IPS-15b (cell line): ENCODE results near the gene MYL6.
A peak's percentile ranks its signal among the peaks of the same experiment; 100 is the strongest.
"Not testable (repeated sequence)": the region's sequence is repeated elsewhere in the genome, so short reads cannot be mapped to it uniquely, and the experiment has no call there.

Experiments used
- H3K27me3 ChIP-seq: one replicate; pipeline ENCODE4 v1.6.1; 2013; ENCODE audit warnings: low read length; ENCODE audit not compliant: control insufficient read depth, insufficient read depth
- H3K36me3 ChIP-seq: one replicate; pipeline ENCODE4 v1.6.1; 2013; ENCODE audit warnings: low read length; ENCODE audit not compliant: control insufficient read depth, insufficient read depth
- H3K4me1 ChIP-seq: one replicate; pipeline ENCODE4 v1.6.1; 2013; ENCODE audit warnings: mild to moderate bottlenecking, low read length; ENCODE audit not compliant: control insufficient read depth, insufficient read depth
- H3K4me3 ChIP-seq: one replicate; pipeline ENCODE4 v1.5.1; 2013; ENCODE audit warnings: low read depth, low read length
- H3K9ac ChIP-seq: one replicate; pipeline ENCODE4 v1.6.1; 2013; ENCODE audit warnings: low read depth, mild to moderate bottlenecking, low read length
- H3K9me3 ChIP-seq: one replicate; pipeline ENCODE4 v1.6.1; 2013; ENCODE audit warnings: mild to moderate bottlenecking, low read length; ENCODE audit not compliant: control insufficient read depth, insufficient read depth

The MYL6 gene

GRCh38 chr12:56158029-56158925 lies at the start of gene MYL6:
Gene MYL6, plus strand, starts transcription at chr12:56158359. Its CDS starts 43 bp downstream, at chr12:56158402.
- H3K27me3 ChIP-seq, result no peaks in the 10 kb centered on the region
- peaks cover 21% of the 10 kb centered on the region for H3K4me1 ChIP-seq
- peaks cover 48% of the 10 kb centered on the region for H3K36me3 ChIP-seq
- no peaks in the 10 kb centered on the region for H3K9me3 ChIP-seq
- H3K4me3 ChIP-seq, result peak within 1 kb of the TSS; percentile 98
- peak within 1 kb of the TSS; percentile 96 for H3K9ac ChIP-seq

- Histone ChIP-seq H3K9ac (no peak overlapping the region), H3K4me3 (no peak overlapping the region), H3K9me3 (no peaks in the 10 kb centered on the region), H3K36me3 (peaks cover 44% of the 10 kb centered on the region), H3K4me1 (peaks cover 8% of the 10 kb centered on the region), H3K27me3 (no peaks in the 10 kb centered on the region)
Measured at GRCh38 chr12:56110571-56110970, 47.6 kb upstream of the MYL6 start.

- H3K36me3 ChIP-seq, result peaks cover 30% of the 10 kb centered on the region
Measured at GRCh38 chr12:56114084-56114483, 44.1 kb upstream of the MYL6 start.

GRCh38 chr12:56115329-56115728 lies 42.8 kb upstream of the MYL6 start:
- H3K36me3 ChIP-seq, result peaks cover 18% of the 10 kb centered on the region

More at GRCh38 chr12:56114084-56114483, 44.1 kb upstream of the MYL6 start:
- H3K9ac ChIP-seq, result no peak overlapping the region
- no peak overlapping the region for H3K4me3 ChIP-seq
- no peaks in the 10 kb centered on the region for H3K9me3 ChIP-seq
- no peaks in the 10 kb centered on the region for H3K27me3 ChIP-seq
- H3K4me1 ChIP-seq, result peaks cover 3% of the 10 kb centered on the region

GRCh38 chr12:56116267-56117081 lies 41.7 kb upstream of the MYL6 start, which contains the start of gene RPL41:
Gene RPL41, plus strand, starts transcription at chr12:56116633.
- Histone ChIP-seq H3K4me3 (peak within 1 kb of the TSS; percentile 95), H3K9me3 (no peaks in the 10 kb centered on the region), H3K9ac (peak within 1 kb of the TSS; percentile 95), H3K4me1 (peaks cover 9% of the 10 kb centered on the region), H3K36me3 (peaks cover 12% of the 10 kb centered on the region), H3K27me3 (no peaks in the 10 kb centered on the region)

More at GRCh38 chr12:56115329-56115728, 42.8 kb upstream of the MYL6 start:
- peaks cover 9% of the 10 kb centered on the region for H3K4me1 ChIP-seq
- peak overlapping the region; percentile 95 for H3K4me3 ChIP-seq
- peak overlapping the region; percentile 51 for H3K9ac ChIP-seq
- H3K27me3 ChIP-seq, result no peaks in the 10 kb centered on the region
- no peaks in the 10 kb centered on the region for H3K9me3 ChIP-seq

- H3K27me3 ChIP-seq, H3K4me1 ChIP-seq, H3K9me3 ChIP-seq: not testable (repeated sequence)
- Histone ChIP-seq H3K4me3 (peak overlapping the region; percentile 95), H3K36me3 (peaks cover 12% of the 10 kb centered on the region), H3K9ac (peak overlapping the region; percentile 95)
Measured at GRCh38 chr12:56117082-56117706, 41.0 kb upstream of the MYL6 start.

GRCh38 chr12:56117778-56118687 lies 40.1 kb upstream of the MYL6 start, which contains the start of gene ZC3H10:
Gene ZC3H10, plus strand, starts transcription at chr12:56118266. Its CDS starts 2,297 bp downstream, at chr12:56120563.
- Histone ChIP-seq H3K36me3 (peaks cover 7% of the 10 kb centered on the region), H3K9ac (peak within 1 kb of the TSS; percentile 95), H3K27me3 (no peaks in the 10 kb centered on the region), H3K9me3 (no peaks in the 10 kb centered on the region), H3K4me3 (peak within 1 kb of the TSS; percentile 95), H3K4me1 (peaks cover 9% of the 10 kb centered on the region)

GRCh38 chr12:56118688-56119357 lies 39.3 kb upstream of the MYL6 start:
- peaks cover 9% of the 10 kb centered on the region for H3K4me1 ChIP-seq
- H3K9me3 ChIP-seq, result no peaks in the 10 kb centered on the region
- no peaks in the 10 kb centered on the region for H3K27me3 ChIP-seq
- H3K36me3 ChIP-seq, result peaks cover 7% of the 10 kb centered on the region
- peak overlapping the region; percentile 78 for H3K4me3 ChIP-seq
- H3K9ac ChIP-seq, result peak overlapping the region; percentile 67

GRCh38 chr12:56119361-56119796 lies 38.8 kb upstream of the MYL6 start:
- Histone ChIP-seq H3K9me3 (no peaks in the 10 kb centered on the region), H3K27me3 (no peaks in the 10 kb centered on the region), H3K9ac (no peak overlapping the region), H3K4me3 (peak overlapping the region; percentile 78), H3K4me1 (peaks cover 9% of the 10 kb centered on the region), H3K36me3 (peaks cover 7% of the 10 kb centered on the region)

GRCh38 chr12:56120158-56120846 lies 37.9 kb upstream of the MYL6 start:
- H3K27me3 ChIP-seq, result no peaks in the 10 kb centered on the region
- H3K9ac ChIP-seq, result no peak overlapping the region
- peaks cover 7% of the 10 kb centered on the region for H3K36me3 ChIP-seq
- H3K9me3 ChIP-seq, result no peaks in the 10 kb centered on the region
- H3K4me1 ChIP-seq, result peaks cover 9% of the 10 kb centered on the region
- no peak overlapping the region for H3K4me3 ChIP-seq
